Loucy (cell line): Measurements from ENCODE around the gene KCTD6.

Experiments
- CTCF ChIP-seq: fragments of 200-600 bp; sonication (generic); conservative IDR thresholded peaks from 2 replicates; pipeline ENCODE4 v1.5.1; 2014; ENCODE audit warnings: mild to moderate bottlenecking, antibody characterized with exemption, low read length
- EZH2phosphoT487 ChIP-seq: fragments of 200-600 bp; IDR thresholded peaks from 2 replicates; pipeline ENCODE4 v1.6.1; 2018; ENCODE audit warnings: antibody characterized with exemption, mild to moderate bottlenecking, moderate library complexity, borderline replicate concordance

- no peak for TF ChIP-seq CTCF
- no peak for TF ChIP-seq EZH2phosphoT487
These were observed 39.7 kb upstream of the KCTD6 start for GRCh38 chr3:58452176-58452575.
